ENCODE measurements around the gene TULP4.

TULP4 gene

GRCh38 chr6:158312165-158312564 is at the start of gene TULP4:
Gene TULP4 (plus strand): TSS chr6:158312465. CDS start chr6:158314017, 1,552 bp downstream.
- no peak for DNase-seq (ENCODE audit: low read depth, low spot score)

GRCh38 chr6:158262755-158263154 is 49.5 kb upstream of the TULP4 start:
- DNase-seq (ENCODE audit: low read depth, low spot score): no peak

- no peak for DNase-seq (ENCODE audit: low read depth, low spot score)
These were observed 48.1 kb upstream of the TULP4 start for GRCh38 chr6:158264180-158264579.

- no peak for DNase-seq (ENCODE audit: low read depth, low spot score)
These were observed 46.1 kb upstream of the TULP4 start for GRCh38 chr6:158266131-158266530.

GRCh38 chr6:158268361-158269147 is 43.7 kb upstream of the TULP4 start:
- no peak for DNase-seq (ENCODE audit: low read depth, low spot score)

GRCh38 chr6:158269657-158270056 is 42.6 kb upstream of the TULP4 start:
- DNase-seq (ENCODE audit: low read depth, low spot score): no peak

GRCh38 chr6:158270389-158271127 is 41.7 kb upstream of the TULP4 start:
- no peak for DNase-seq (ENCODE audit: low read depth, low spot score)

- DNase-seq (ENCODE audit: low read depth, low spot score): no peak
These were observed 39.9 kb upstream of the TULP4 start for GRCh38 chr6:158272324-158272723.

- DNase-seq (ENCODE audit: low read depth, low spot score): no peak
These were observed 34.3 kb upstream of the TULP4 start for GRCh38 chr6:158278004-158278403.

- DNase-seq (ENCODE audit: low read depth, low spot score): no peak
These were observed 32.6 kb upstream of the TULP4 start for GRCh38 chr6:158279615-158280014.

GRCh38 chr6:158283304-158283980 is 28.8 kb upstream of the TULP4 start:
- no peak for DNase-seq (ENCODE audit: low read depth, low spot score)

GRCh38 chr6:158284007-158284875 is 28.0 kb upstream of the TULP4 start:
- no peak for DNase-seq (ENCODE audit: low read depth, low spot score)

GRCh38 chr6:158284876-158285655 is 27.2 kb upstream of the TULP4 start:
- DNase-seq (ENCODE audit: low read depth, low spot score): no peak

- no peak for DNase-seq (ENCODE audit: low read depth, low spot score)
These were observed 26.6 kb upstream of the TULP4 start for GRCh38 chr6:158285656-158286021.

- DNase-seq (ENCODE audit: low read depth, low spot score): no peak
These were observed 25.9 kb upstream of the TULP4 start for GRCh38 chr6:158286413-158286812.

- no peak for DNase-seq (ENCODE audit: low read depth, low spot score)
These were observed 25.2 kb upstream of the TULP4 start for GRCh38 chr6:158287047-158287446.

- no peak for DNase-seq (ENCODE audit: low read depth, low spot score)
These were observed 22.2 kb upstream of the TULP4 start for GRCh38 chr6:158290040-158290439.

- DNase-seq (ENCODE audit: low read depth, low spot score): peak; percentile 29
These were observed 21.6 kb upstream of the TULP4 start for GRCh38 chr6:158290659-158291058.

GRCh38 chr6:158292016-158292415 is 20.2 kb upstream of the TULP4 start:
- DNase-seq (ENCODE audit: low read depth, low spot score): no peak

- DNase-seq (ENCODE audit: low read depth, low spot score): no peak
These were observed 19.1 kb upstream of the TULP4 start for GRCh38 chr6:158293122-158293521.
